Peyer's patch (tissue), 4 donors: ENCODE results near the gene FOXC1.

Source experiments
- CTCF ChIP-seq, 6 experiments: fragments of 450-650 bp in 4 of 6; fragments of 200-600 bp in 2 of 6; sonication (generic) in 1 of 6; IDR thresholded peaks; one replicate each; pipeline ENCODE4 v1.5.1; 2017 to 2019; ENCODE audit warnings: antibody characterized with exemption in 6 of 6, mild to moderate bottlenecking in 3 of 6, moderate library complexity in 1 of 6
- POLR2A ChIP-seq, 2 donors: fragments of 450-650 bp; IDR thresholded peaks; one replicate each; pipeline ENCODE4 v1.5.1; 2017; ENCODE audit warnings: antibody characterized with exemption in 2 of 2, mild to moderate bottlenecking in 2 of 2, moderate library complexity in 2 of 2

- TF ChIP-seq CTCF (IDR thresholded peaks at IDR 0.05) (no peak), POLR2A (IDR thresholded peaks at IDR 0.05) (no peak)
Measured at GRCh38 chr6:1639430-1639829, 29.7 kb downstream of the FOXC1 start.
